ENCODE measurements around the gene TGFBR2.

DNA sequence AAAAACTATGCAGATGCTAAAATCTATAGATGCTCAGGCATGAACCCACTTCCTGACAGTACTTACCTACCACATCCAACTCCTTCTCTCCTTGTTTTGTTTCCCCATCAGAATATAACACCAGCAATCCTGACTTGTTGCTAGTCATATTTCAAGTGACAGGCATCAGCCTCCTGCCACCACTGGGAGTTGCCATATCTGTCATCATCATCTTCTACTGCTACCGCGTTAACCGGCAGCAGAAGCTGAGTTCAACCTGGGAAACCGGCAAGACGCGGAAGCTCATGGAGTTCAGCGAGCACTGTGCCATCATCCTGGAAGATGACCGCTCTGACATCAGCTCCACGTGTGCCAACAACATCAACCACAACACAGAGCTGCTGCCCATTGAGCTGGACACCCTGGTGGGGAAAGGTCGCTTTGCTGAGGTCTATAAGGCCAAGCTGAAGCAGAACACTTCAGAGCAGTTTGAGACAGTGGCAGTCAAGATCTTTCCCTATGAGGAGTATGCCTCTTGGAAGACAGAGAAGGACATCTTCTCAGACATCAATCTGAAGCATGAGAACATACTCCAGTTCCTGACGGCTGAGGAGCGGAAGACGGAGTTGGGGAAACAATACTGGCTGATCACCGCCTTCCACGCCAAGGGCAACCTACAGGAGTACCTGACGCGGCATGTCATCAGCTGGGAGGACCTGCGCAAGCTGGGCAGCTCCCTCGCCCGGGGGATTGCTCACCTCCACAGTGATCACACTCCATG lies 65.3 kb downstream of the TGFBR2 start:
- TF ChIP-seq, protein P1, sequence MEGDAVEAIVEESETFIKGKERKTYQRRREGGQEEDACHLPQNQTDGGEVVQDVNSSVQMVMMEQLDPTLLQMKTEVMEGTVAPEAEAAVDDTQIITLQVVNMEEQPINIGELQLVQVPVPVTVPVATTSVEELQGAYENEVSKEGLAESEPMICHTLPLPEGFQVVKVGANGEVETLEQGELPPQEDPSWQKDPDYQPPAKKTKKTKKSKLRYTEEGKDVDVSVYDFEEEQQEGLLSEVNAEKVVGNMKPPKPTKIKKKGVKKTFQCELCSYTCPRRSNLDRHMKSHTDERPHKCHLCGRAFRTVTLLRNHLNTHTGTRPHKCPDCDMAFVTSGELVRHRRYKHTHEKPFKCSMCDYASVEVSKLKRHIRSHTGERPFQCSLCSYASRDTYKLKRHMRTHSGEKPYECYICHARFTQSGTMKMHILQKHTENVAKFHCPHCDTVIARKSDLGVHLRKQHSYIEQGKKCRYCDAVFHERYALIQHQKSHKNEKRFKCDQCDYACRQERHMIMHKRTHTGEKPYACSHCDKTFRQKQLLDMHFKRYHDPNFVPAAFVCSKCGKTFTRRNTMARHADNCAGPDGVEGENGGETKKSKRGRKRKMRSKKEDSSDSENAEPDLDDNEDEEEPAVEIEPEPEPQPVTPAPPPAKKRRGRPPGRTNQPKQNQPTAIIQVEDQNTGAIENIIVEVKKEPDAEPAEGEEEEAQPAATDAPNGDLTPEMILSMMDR (IDR thresholded peaks at IDR 0.05) = no peak
- TF ChIP-seq POLR2A (IDR thresholded peaks at IDR 0.05) = no peak

Data from uterus (tissue), 2 donors.